Skeletal muscle tissue (tissue), 4 donors: ENCODE results near the gene ITGA2. TPM values are rescaled to one million over a fixed set of nuclear protein-coding genes. Genes with fewer than 3 reads are reported as not detected.

Source experiments
- H3K27ac ChIP-seq: one replicate; pipeline ENCODE4 v1.7.0; 2013; ENCODE audit warnings: mild to moderate bottlenecking, low read depth, low read length, inconsistent platforms
- H3K27me3 ChIP-seq, 3 donors: one replicate each; pipeline ENCODE4 v1.7.0; 2013; ENCODE audit warnings: low read length in 3 of 3; ENCODE audit not compliant: control insufficient read depth in 3 of 3, insufficient read depth in 3 of 3
- H3K36me3 ChIP-seq, 3 donors: one replicate each; pipeline ENCODE4 v1.7.0; 2013; ENCODE audit warnings: low read length in 3 of 3; ENCODE audit not compliant: control insufficient read depth in 3 of 3, insufficient read depth in 3 of 3
- H3K4me1 ChIP-seq, 3 donors: one replicate each; pipeline ENCODE4 v1.7.0; 2013; ENCODE audit warnings: low read length in 3 of 3, mild to moderate bottlenecking in 3 of 3; ENCODE audit not compliant: control insufficient read depth in 3 of 3, insufficient read depth in 3 of 3
- H3K4me3 ChIP-seq, 3 donors: one replicate each; pipeline ENCODE4 v1.7.0; 2013; ENCODE audit warnings: low read length in 3 of 3
- H3K9ac ChIP-seq, 3 donors: one replicate each; pipeline ENCODE4 v1.7.0; 2013; ENCODE audit warnings: low read length in 3 of 3, mild to moderate bottlenecking in 3 of 3, moderate library complexity in 2 of 3, low read depth in 1 of 3
- H3K9me3 ChIP-seq, 3 donors: one replicate each; pipeline ENCODE4 v1.7.0; 2013; ENCODE audit warnings: low read length in 3 of 3; ENCODE audit not compliant: control insufficient read depth in 3 of 3
- total RNA-seq: library from RNA; depleted of rRNA; stranded (reverse); fragments of >200 nt; gene quantifications from one replicate; pipeline ENCODE4 v1.2.3, GENCODE V29; 2014
- donor health status: Osteomylitis.

The ITGA2 gene
- total RNA-seq, 1 donor from 2014 or later, result 15.7 TPM

DNA sequence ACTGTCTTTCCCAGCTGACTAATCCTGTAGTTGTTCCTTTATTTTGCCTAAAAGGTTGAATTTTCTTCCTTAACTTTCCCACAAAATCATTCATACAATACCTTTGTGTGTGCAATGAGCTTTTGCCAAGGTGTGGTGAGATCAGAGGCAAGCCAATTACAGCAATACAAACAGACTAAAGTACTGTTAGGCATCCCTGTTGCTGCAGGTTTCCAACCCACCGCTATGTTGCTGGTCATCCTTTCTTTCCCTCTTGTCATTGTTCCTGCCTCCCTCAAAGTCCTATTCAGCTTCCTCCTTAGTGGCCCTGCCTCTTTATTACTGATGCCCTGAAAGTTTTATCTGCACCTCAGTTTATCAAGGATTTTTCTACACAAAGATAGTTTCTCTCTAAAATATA, 22.1 kb downstream of the ITGA2 start:
- no peak overlapping the region for H3K9ac ChIP-seq
- H3K36me3 ChIP-seq, result no peaks in the 10 kb centered on the region
- no peak overlapping the region for H3K4me3 ChIP-seq
- H3K9me3 ChIP-seq, result no peaks in the 10 kb centered on the region
- H3K27ac ChIP-seq, result no peak overlapping the region
- H3K4me1 ChIP-seq, result no peaks in the 10 kb centered on the region
- no peaks in the 10 kb centered on the region for H3K27me3 ChIP-seq

DNA sequence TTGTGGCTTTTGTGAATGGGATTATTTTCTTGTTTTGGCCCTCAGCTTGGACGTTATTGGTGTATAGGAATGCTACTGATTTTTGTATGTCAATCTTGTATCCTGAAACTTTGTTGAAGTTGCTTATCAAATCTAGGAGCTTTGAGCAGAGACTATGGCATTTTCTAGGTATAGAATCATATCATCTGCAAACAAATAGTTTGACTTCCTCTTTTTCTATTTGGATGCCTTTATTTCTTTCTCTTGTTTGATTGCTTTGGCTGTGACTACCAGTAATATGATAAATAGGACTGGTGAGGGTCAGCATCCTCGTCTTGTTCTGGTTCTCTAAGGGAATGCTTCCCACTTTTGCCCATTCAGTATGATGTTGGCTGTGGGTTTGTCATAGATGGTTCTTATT, 24.7 kb downstream of the ITGA2 start:
- no peaks in the 10 kb centered on the region for H3K27me3 ChIP-seq
- H3K9me3 ChIP-seq, result no peaks in the 10 kb centered on the region
- no peaks in the 10 kb centered on the region for H3K4me1 ChIP-seq
- H3K36me3 ChIP-seq, result no peaks in the 10 kb centered on the region
- no peak overlapping the region for H3K27ac ChIP-seq
- no peak overlapping the region for H3K4me3 ChIP-seq
- no peak overlapping the region for H3K9ac ChIP-seq

DNA sequence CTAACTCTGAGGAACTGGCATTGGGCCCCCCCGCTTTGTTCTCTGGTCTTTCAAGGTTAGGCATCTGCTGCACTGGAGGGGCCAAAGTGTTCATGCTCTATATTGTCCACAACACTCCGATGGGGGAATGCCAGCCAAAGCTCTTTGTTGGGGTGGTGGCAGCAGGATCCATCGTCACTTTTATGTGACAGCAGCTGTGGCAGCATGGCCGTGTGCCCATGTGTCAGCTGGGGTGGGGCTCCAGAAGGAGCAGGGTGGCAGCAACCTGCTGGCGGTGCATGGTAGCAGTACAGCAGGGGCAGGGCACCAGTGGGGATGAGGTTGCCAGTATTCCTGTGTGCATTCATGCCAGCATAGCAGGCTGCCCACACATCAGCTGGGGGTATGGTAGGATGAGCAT, 28.2 kb downstream of the ITGA2 start:
- H3K27me3 ChIP-seq, result no peaks in the 10 kb centered on the region
- no peak overlapping the region for H3K4me3 ChIP-seq
- H3K9ac ChIP-seq, result no peak overlapping the region

DNA sequence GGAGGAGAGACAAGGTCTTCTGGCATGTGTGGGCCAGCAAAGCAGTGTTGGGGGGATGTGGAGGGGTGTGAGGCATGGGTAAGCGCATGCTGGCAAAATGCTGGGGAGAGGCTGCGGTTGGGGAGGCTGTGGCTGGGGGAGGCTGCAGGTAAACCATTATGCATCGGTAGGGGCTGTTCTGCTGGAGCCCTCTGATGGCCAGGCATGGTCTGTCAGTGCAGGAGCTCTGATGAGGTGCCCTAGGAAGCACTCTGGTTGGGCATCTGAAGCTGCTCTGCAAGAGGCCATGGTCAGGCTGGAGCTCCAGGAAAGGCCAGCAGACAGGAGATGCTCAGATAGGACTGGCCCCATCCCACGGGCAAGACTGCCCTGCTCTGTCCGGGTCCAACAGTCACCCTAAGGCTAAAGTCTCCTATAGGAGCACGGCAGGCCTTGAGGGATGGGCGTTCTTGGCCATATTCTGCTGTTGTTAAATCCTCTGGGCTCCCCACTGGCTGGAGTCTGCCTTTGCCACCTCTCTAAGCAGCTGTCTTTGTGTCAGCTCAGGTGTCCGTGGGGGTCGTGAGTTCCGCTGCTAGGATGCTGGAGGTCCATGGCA, 28.7 kb downstream of the ITGA2 start:
- H3K9me3 ChIP-seq, result no peaks in the 10 kb centered on the region
- no peak overlapping the region for H3K4me3 ChIP-seq
- no peak overlapping the region for H3K9ac ChIP-seq
- no peaks in the 10 kb centered on the region for H3K27me3 ChIP-seq
- no peaks in the 10 kb centered on the region for H3K4me1 ChIP-seq
- no peak overlapping the region for H3K27ac ChIP-seq
- H3K36me3 ChIP-seq, result no peaks in the 10 kb centered on the region

More for the DNA sequence above, 28.2 kb downstream of the ITGA2 start:
- Histone ChIP-seq H3K36me3 (no peaks in the 10 kb centered on the region), H3K27ac (no peak overlapping the region), H3K4me1 (no peaks in the 10 kb centered on the region), H3K9me3 (no peaks in the 10 kb centered on the region)

DNA sequence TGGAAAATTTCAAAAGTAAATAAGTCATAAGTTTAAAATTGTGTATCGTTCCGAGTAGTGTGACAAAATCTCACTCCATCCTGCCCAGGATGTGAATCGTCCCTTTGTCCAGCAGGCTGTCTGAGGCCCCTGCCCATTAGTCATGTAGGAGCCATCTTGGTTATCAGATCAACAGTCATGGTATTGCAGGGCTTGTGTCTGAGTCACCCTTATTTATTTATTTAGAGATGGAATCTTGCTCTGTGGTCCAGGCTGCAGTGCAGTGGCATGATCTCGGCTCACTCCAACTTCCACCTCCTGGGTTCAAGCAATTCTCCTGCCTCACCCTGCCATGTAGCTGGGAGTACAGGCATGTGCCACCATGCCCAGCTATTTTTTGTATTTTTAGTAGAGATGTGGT, 30.2 kb downstream of the ITGA2 start:
- H3K9me3 ChIP-seq, result no peaks in the 10 kb centered on the region
- no peak overlapping the region for H3K9ac ChIP-seq
- no peak overlapping the region for H3K27ac ChIP-seq
- H3K27me3 ChIP-seq, result no peaks in the 10 kb centered on the region
- H3K36me3 ChIP-seq, result no peaks in the 10 kb centered on the region
- no peaks in the 10 kb centered on the region for H3K4me1 ChIP-seq
- no peak overlapping the region for H3K4me3 ChIP-seq

DNA sequence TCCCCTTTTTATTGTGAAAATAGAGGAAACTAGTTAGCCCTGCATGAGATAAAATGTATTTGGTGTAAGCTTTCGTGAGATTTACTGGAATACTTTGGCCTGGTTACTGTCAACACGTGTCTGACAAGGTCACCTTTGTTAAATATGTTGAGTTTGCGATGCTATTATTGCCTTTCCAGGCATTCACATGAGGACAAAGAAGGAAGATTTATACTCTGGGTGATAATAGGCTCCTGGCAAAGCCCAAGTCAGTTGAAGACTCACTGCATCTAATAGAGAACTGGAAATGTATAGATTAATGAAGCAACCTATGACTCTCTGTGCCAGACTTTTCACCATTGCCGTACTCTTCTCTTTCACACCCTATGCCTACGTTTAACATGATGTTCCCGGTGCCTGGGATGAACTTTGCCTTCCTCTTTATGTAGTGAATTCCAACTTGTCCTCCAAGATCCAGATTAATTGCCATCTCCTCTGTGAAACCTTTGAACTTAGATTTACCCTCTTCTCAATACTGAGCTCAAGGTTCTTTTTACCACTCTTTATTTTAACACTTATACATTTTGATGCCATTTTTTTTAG, 33.9 kb downstream of the ITGA2 start:
- no peak overlapping the region for H3K4me3 ChIP-seq
- H3K27ac ChIP-seq, result no peak overlapping the region
- no peaks in the 10 kb centered on the region for H3K9me3 ChIP-seq
- H3K4me1 ChIP-seq, result no peaks in the 10 kb centered on the region
- H3K9ac ChIP-seq, result no peak overlapping the region
- H3K27me3 ChIP-seq, result no peaks in the 10 kb centered on the region
- no peaks in the 10 kb centered on the region for H3K36me3 ChIP-seq

DNA sequence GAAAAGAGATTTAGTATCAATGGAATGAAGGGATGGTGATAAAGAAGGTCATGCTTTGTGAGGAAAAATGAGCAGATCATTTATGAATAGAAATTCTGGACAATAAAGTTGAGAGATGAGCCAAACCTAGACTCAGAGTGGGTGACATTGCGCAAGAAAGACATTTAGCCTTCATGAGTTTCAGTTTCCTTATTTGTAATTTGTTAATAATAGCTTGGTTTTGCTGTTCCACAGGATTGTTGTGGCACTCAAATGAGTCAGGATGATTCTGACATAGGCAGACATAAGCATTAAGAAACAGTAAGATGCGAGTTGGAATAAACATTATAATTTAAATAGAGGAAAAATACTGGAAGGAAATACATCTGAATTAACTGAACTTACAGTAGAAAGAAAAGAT, 34.8 kb downstream of the ITGA2 start:
- no peak overlapping the region for H3K27ac ChIP-seq

DNA sequence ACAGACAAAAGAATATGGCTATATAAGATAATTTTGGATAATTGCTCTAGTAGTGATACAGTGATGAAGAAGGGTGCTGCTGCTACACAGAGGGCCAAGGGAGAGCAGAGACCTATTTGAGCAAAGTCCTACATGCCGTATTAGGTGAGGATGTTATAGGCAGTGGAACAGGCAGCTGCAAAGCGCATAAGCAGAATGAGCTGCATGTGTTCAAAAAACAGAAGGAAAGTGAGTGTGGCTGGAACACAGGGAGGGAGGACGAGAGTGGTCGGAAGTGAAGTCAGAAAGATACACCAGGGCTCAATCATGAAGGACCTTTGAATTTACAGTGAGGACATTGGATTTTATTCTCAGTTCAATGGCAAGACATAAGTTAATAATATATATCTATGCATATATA, 35.4 kb downstream of the ITGA2 start:
- Histone ChIP-seq H3K27me3 (no peaks in the 10 kb centered on the region), H3K4me3 (no peak overlapping the region), H3K27ac (no peak overlapping the region), H3K9me3 (no peaks in the 10 kb centered on the region), H3K36me3 (no peaks in the 10 kb centered on the region), H3K9ac (no peak overlapping the region), H3K4me1 (no peaks in the 10 kb centered on the region)

More for the DNA sequence above, 34.8 kb downstream of the ITGA2 start:
- Histone ChIP-seq H3K9ac (no peak overlapping the region), H3K4me1 (no peaks in the 10 kb centered on the region), H3K27me3 (no peaks in the 10 kb centered on the region), H3K36me3 (no peaks in the 10 kb centered on the region), H3K4me3 (no peak overlapping the region), H3K9me3 (no peaks in the 10 kb centered on the region)

DNA sequence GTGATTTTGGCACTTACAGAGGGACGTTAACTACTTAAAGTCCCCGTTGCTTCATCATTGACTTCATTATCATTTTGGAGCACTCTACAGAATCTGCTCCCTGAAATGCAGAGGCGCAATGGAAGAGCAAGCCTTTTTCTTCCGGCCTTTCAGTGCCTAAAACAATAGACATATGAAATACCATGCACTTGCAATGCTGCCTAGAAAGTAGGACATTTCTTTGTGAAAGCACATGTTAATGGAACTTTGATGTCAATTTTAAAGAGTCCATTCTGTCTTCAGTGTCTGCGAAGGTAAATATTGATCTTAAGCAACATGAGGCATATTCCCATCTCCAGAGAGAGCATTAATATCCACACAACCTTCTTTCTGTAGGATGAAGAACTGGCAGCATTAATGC, 36.3 kb downstream of the ITGA2 start:
- Histone ChIP-seq H3K9me3 (no peaks in the 10 kb centered on the region), H3K36me3 (no peaks in the 10 kb centered on the region), H3K27ac (no peak overlapping the region), H3K4me1 (no peaks in the 10 kb centered on the region), H3K9ac (no peak overlapping the region), H3K27me3 (no peaks in the 10 kb centered on the region), H3K4me3 (no peak overlapping the region)

DNA sequence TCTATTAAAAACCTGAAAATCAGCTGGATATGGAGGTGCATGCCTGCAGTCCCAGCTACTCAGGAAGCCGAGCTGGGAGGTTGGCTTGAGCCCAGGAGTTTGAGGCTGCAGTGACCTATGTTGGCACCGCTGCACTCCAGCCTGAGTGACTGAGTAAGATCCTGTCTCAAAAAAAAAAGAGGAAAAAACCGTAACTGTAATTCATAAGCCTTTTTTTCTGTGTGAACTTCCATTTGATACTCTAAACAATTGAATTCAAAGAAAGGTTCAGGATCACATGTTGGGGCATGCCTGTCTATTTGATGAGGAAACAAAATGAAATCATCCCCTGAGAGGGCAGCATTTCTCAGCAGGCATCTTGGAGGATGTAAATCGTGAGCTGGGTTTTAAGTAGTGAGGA, 38.8 kb downstream of the ITGA2 start:
- Histone ChIP-seq H3K27me3 (no peaks in the 10 kb centered on the region), H3K9ac (no peak overlapping the region)

More for the DNA sequence above, 38.8 kb downstream of the ITGA2 start:
- Histone ChIP-seq H3K27ac (no peak overlapping the region), H3K4me1 (no peaks in the 10 kb centered on the region), H3K4me3 (no peak overlapping the region), H3K36me3 (no peaks in the 10 kb centered on the region), H3K9me3 (no peaks in the 10 kb centered on the region)
